IMR-90 (cell line): ENCODE measurements around the gene CMTM1. TPM values are rescaled to one million over a fixed set of nuclear protein-coding genes. Genes with fewer than 3 reads are reported as not detected.

Source experiments
- ATAC-seq: fragments of 200-7000 bp; cut with Tn5 transposase; 2 replicates; pipeline ENCODE4 v1.9.1; 2020; ENCODE audit warnings: low read depth, mild to moderate bottlenecking, moderate library complexity
- BruUV-seq: library from RNA; stranded (reverse); fragments of 400-500 nt; replicated peaks from 2 replicates; lab custom pipeline; 2021; lab: Mats Ljungman, UMichigan
- CTCF ChIA-PET: fragments of 300-600 bp; formaldehyde crosslinking; extraction: SDS; loops from one replicate; lab custom pipeline; 2021; ENCODE audit warnings: antibody characterized with exemption; lab: Yijun Ruan, JAX
- POLR2A ChIA-PET: fragments of 300-600 bp; sonication (Branson Sonifier 250); formaldehyde crosslinking; loops from one replicate; lab custom pipeline; 2022; ENCODE audit warnings: antibody characterized with exemption; ENCODE audit not compliant: unreplicated experiment; lab: Charles Lee
- DNase-seq: peaks from one replicate; pipeline ENCODE4 v3.0.0; 2013
- H2AFZ ChIP-seq: replicated peaks from 2 replicates; pipeline ENCODE3; 2013; ENCODE audit warnings: low read length, mild to moderate bottlenecking; ENCODE audit not compliant: poor library complexity
- H2AK5ac ChIP-seq: 2 replicates; pipeline ENCODE4 v1.6.1; 2013; ENCODE audit warnings: low read depth, low read length, inconsistent platforms
- H2AK9ac ChIP-seq: replicated peaks from 2 replicates; pipeline ENCODE3; 2013; ENCODE audit warnings: mild to moderate bottlenecking, low read depth, low read length, moderate library complexity; ENCODE audit not compliant: poor library complexity
- H2BK120ac ChIP-seq: 2 replicates; pipeline ENCODE4 v1.6.1; 2013; ENCODE audit warnings: low read depth, low read length, inconsistent platforms
- H2BK15ac ChIP-seq: 3 replicates; pipeline ENCODE4 v1.6.1; 2013; ENCODE audit warnings: low read depth, low read length, inconsistent platforms
- H2BK20ac ChIP-seq: 2 replicates; pipeline ENCODE4 v1.6.1; 2013; ENCODE audit warnings: low read depth, mild to moderate bottlenecking, inconsistent platforms, low read length, moderate library complexity
- H2BK5ac ChIP-seq: 2 replicates; pipeline ENCODE4 v1.6.1; 2013; ENCODE audit warnings: mild to moderate bottlenecking, low read depth, low read length, inconsistent platforms; ENCODE audit not compliant: poor library complexity, severe bottlenecking
- H3K14ac ChIP-seq: replicated peaks from 2 replicates; pipeline ENCODE4 v1.6.1; 2013; ENCODE audit warnings: low read depth, low read length, inconsistent platforms
- H3K18ac ChIP-seq: 2 replicates; pipeline ENCODE4 v1.6.1; 2013; ENCODE audit warnings: low read depth, low read length, control low read depth
- H3K23ac ChIP-seq: 2 replicates; pipeline ENCODE4 v1.6.1; 2013; ENCODE audit warnings: low read depth, low read length, inconsistent platforms
- H3K27ac ChIP-seq: 2 replicates; pipeline ENCODE4 v1.5.1; 2013; ENCODE audit warnings: mild to moderate bottlenecking, control low read depth, low read length; ENCODE audit not compliant: insufficient read depth
- H3K27me3 ChIP-seq: 2 replicates; pipeline ENCODE4 v1.6.1; 2013; ENCODE audit warnings: low read length; ENCODE audit not compliant: control insufficient read depth, insufficient read depth
- H3K36me3 ChIP-seq: 2 replicates; pipeline ENCODE4 v1.6.1; 2013; ENCODE audit warnings: low read length, mixed read lengths; ENCODE audit not compliant: control insufficient read depth, insufficient read depth
- H3K4ac ChIP-seq: 2 replicates; pipeline ENCODE4 v1.6.1; 2013; ENCODE audit warnings: low read depth, low read length, inconsistent platforms
- H3K4me1 ChIP-seq: 2 replicates; pipeline ENCODE4 v1.6.1; 2013; ENCODE audit warnings: low read length, mixed read lengths; ENCODE audit not compliant: control insufficient read depth, insufficient read depth
- H3K4me2 ChIP-seq: 2 replicates; pipeline ENCODE4 v1.6.1; 2013; ENCODE audit warnings: low read depth, mild to moderate bottlenecking, control low read depth, low read length, moderate library complexity
- H3K4me3 ChIP-seq: 2 replicates; pipeline ENCODE4 v1.5.1; 2013; ENCODE audit warnings: low read depth, mild to moderate bottlenecking, control low read depth, low read length, moderate library complexity; ENCODE audit not compliant: insufficient read depth
- H3K56ac ChIP-seq: 2 replicates; pipeline ENCODE4 v1.6.1; 2013; ENCODE audit warnings: low read length, inconsistent platforms; ENCODE audit not compliant: insufficient read depth; ENCODE audit errors: extremely low read depth
- H3K79me1 ChIP-seq, 2 experiments: 2 replicates each; pipeline ENCODE4 v1.6.1; 2013; ENCODE audit warnings: low read length in 2 of 2, inconsistent platforms in 1 of 2, low read depth in 1 of 2
- H3K9ac ChIP-seq: 2 replicates; pipeline ENCODE4 v1.6.1; 2013; ENCODE audit warnings: low read depth, low read length, control low read depth
- H3K9me1 ChIP-seq: 2 replicates; pipeline ENCODE4 v1.6.1; 2013; ENCODE audit warnings: low read length, inconsistent platforms; ENCODE audit not compliant: insufficient read depth
- H3K9me3 ChIP-seq: 2 replicates; pipeline ENCODE4 v1.6.1; 2013; ENCODE audit warnings: low read length; ENCODE audit not compliant: control insufficient read depth, insufficient read depth
- H4K20me1 ChIP-seq: 2 replicates; pipeline ENCODE4 v1.6.1; 2013; ENCODE audit warnings: low read length, inconsistent platforms; ENCODE audit not compliant: insufficient read depth
- H4K5ac ChIP-seq: 2 replicates; pipeline ENCODE4 v1.6.1; 2013; ENCODE audit warnings: mild to moderate bottlenecking, low read depth, low read length, control low read depth
- H4K8ac ChIP-seq, 2 experiments: 2 replicates each; pipeline ENCODE4 v1.6.1; 2013; ENCODE audit warnings: low read depth in 2 of 2, low read length in 2 of 2, control low read depth in 1 of 2, inconsistent platforms in 1 of 2
- H4K91ac ChIP-seq: 2 replicates; pipeline ENCODE4 v1.6.1; 2013; ENCODE audit warnings: low read depth, low read length, inconsistent platforms; ENCODE audit not compliant: insufficient read depth
- BHLHE40 ChIP-seq: fragments of 150-350 bp; IDR thresholded peaks from 2 replicates; pipeline ENCODE4 v1.6.1; 2016; ENCODE audit warnings: mild to moderate bottlenecking, low read depth, low read length
- WGBS, 2 experiments: methylation state at CpG; one replicate each; pipeline versions ENCODE4 v1.1.5 to v1.1.7; 2013; ENCODE audit warnings: missing lambda C conversion rate in 2 of 2; ENCODE audit not compliant: insufficient read length in 1 of 2; ENCODE audit errors: extremely low coverage in 2 of 2; 5-methylcytosine and 5-hydroxymethylcytosine counted together
- dilution Hi-C: fragments of 300-500 bp; cut with HindIII; formaldehyde crosslinking; loops from one replicate; pipeline ENCODE4 v1.14.3; 2018; ENCODE audit warnings: low sequenced_read_pairs; ENCODE audit not compliant: unreplicated experiment
- in situ Hi-C: fragments of 300-500 bp; cut with MboI; formaldehyde crosslinking; loops from 3 replicates; pipeline ENCODE4 v1.14.3; 2019; ENCODE audit warnings: low sequenced_read_pairs, inconsistent platforms, mixed read lengths
- intact Hi-C: fragments of 100-400 bp; cut with micrococcal nuclease; formaldehyde crosslinking; loops from 2 replicates; pipeline ENCODE4 v1.10.0; 2022
- polyA plus RNA-seq, 3 experiments: library from polyadenylated mRNA; depleted of rRNA; stranded (reverse); fragments of >200 nt; gene quantifications; 2 replicates each; pipeline ENCODE4 v1.2.3, GENCODE V29; 2012; ENCODE audit warnings: low replicate concordance in 1 of 3
- total RNA-seq: library from RNA; depleted of rRNA; stranded (reverse); fragments of >200 nt; gene quantifications from 2 replicates; pipeline ENCODE4 v1.2.3, GENCODE V29; 2012

Gene CMTM1
- total and polyA plus RNA-seq, 2 of the 4 experiments (the other 2 are of a cell fraction): 0.54 to 2.1 TPM

GRCh38 chr16:66617010-66617434 is 50.8 kb downstream of the CMTM1 start:
- H3K56ac ChIP-seq: no peak overlapping the region
- H3K79me1 ChIP-seq: 0 out of 4 replicates have a peak, but pooled peaks cover 0 to 6% of the 10 kb centered on the region in 2 experiments
- peaks cover 24% of the 10 kb centered on the region for H3K36me3 ChIP-seq
- H3K14ac ChIP-seq: peak overlapping the region; percentile 70
- H3K4ac ChIP-seq: peak overlapping the region; percentile 68; the same call in 1 of the 2 replicates
- H3K23ac ChIP-seq: peak overlapping the region; percentile 81; the same call in 1 of the 2 replicates
- H4K91ac ChIP-seq: peak overlapping the region; percentile 82
- ChIA-PET CTCF (interaction anchor here (1.0 to 2.3 kb wide), 4 partner anchors 9 to 256 kb away, joined by 3 to 8 read pairs (median 4); no protein-coding TSS in a partner anchor), POLR2A (no interaction called here)
- peak overlapping the region; percentile 79; the same call in 1 of the 2 replicates for H2BK120ac ChIP-seq
- in situ Hi-C loops (no loop called here), dilution Hi-C loops (no loop called here), intact Hi-C loops (no loop called here)
- H2AK9ac ChIP-seq: no peak overlapping the region
- H3K27me3 ChIP-seq: no peaks in the 10 kb centered on the region
- no peak overlapping the region for H3K4me3 ChIP-seq
- H2AK5ac ChIP-seq: no peak overlapping the region
- no peak overlapping the region for H3K27ac ChIP-seq
- H2BK20ac ChIP-seq: peak overlapping the region; percentile 54; the same call in 1 of the 2 replicates
- no peaks in the 10 kb centered on the region for H3K9me3 ChIP-seq
- H2BK15ac ChIP-seq: peak overlapping the region; percentile 67; the same call in 1 of the 3 replicates
- WGBS, 2 experiments: 100% methylated on average over 1 of the region's 2 CpGs; no CpG with 5 or more reads in 1 of the 2 experiments
- ATAC-seq: no peak
- TF ChIP-seq BHLHE40: no peak
- no peak overlapping the region; the same call in 1 of the 2 replicates for H4K5ac ChIP-seq
- H3K18ac ChIP-seq: peak overlapping the region; percentile 89; the same call in 1 of the 2 replicates
- H3K4me1 ChIP-seq: peaks cover 37% of the 10 kb centered on the region
- DNase-seq: peak; percentile 42
- no TSS peak for BruUV-seq
- peaks cover 27% of the 10 kb centered on the region for H3K9me1 ChIP-seq
- H3K9ac ChIP-seq: no peak overlapping the region
- no peak overlapping the region for H3K4me2 ChIP-seq
- H2BK5ac ChIP-seq: peak overlapping the region; percentile 69
- H4K8ac ChIP-seq: peak overlapping the region in 1 of 2 experiments; percentile 39; a peak in 3 of 4 replicates
- H4K20me1 ChIP-seq: peaks cover 9% of the 10 kb centered on the region; the same call in 1 of the 2 replicates
- no peak overlapping the region for H2AFZ ChIP-seq
